Measurements from ENCODE around the gene PGRMC1.

DNA sequence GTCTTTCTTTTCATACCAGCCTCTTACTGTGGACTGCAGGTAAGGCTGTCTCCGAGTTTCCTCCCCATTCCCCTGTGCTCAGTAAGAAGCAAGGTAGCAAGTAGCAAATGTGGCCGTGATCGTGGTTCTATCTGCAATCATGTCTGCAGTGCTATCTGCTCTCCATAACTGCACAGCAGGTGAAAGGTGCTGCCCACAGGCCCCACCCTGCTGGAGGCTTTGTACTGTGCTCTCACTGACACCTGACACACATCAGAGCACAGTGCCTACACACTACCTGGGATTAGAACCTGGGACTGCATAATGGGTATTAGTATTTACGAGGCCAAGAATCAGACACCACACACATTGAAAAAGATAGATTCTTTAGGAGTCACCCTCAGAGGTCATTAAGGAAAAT is 15.3 kb downstream of the PGRMC1 start:
- no peak for TF ChIP-seq EZH2 (IDR thresholded peaks at IDR 0.05; ENCODE audit: low read length, unreplicated experiment)
- TF ChIP-seq, protein P1, sequence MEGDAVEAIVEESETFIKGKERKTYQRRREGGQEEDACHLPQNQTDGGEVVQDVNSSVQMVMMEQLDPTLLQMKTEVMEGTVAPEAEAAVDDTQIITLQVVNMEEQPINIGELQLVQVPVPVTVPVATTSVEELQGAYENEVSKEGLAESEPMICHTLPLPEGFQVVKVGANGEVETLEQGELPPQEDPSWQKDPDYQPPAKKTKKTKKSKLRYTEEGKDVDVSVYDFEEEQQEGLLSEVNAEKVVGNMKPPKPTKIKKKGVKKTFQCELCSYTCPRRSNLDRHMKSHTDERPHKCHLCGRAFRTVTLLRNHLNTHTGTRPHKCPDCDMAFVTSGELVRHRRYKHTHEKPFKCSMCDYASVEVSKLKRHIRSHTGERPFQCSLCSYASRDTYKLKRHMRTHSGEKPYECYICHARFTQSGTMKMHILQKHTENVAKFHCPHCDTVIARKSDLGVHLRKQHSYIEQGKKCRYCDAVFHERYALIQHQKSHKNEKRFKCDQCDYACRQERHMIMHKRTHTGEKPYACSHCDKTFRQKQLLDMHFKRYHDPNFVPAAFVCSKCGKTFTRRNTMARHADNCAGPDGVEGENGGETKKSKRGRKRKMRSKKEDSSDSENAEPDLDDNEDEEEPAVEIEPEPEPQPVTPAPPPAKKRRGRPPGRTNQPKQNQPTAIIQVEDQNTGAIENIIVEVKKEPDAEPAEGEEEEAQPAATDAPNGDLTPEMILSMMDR (conservative IDR thresholded peaks at IDR 0.05; ENCODE audit: low read depth, low read length), result no peak

Data from PC-3 (cell line).